UCSD-AML1 (cell line): ENCODE data around the gene DDA1.
A peak's percentile ranks its signal among the peaks of the same experiment; 100 is the strongest.

Experiments used
- DNase-seq: peaks from one replicate; lab custom pipeline; 2025; ENCODE audit not compliant: unreplicated experiment; lab: John Stamatoyannopoulos, UW

Gene DDA1

GRCh38 chr19:17328517-17329365, 19.4 kb downstream of the DDA1 start:
- DNase-seq: no peak

GRCh38 chr19:17329366-17330261, 20.3 kb downstream of the DDA1 start:
- DNase-seq: no peak

- no peak for DNase-seq
These were observed 21.1 kb downstream of the DDA1 start for GRCh38 chr19:17330262-17331044.

- DNase-seq: no peak
These were observed 21.7 kb downstream of the DDA1 start for GRCh38 chr19:17331045-17331558.

- no peak for DNase-seq
These were observed 23.0 kb downstream of the DDA1 start for GRCh38 chr19:17332360-17332676.

GRCh38 chr19:17332677-17333581, 23.6 kb downstream of the DDA1 start:
- peak; percentile 48 for DNase-seq

- peak; percentile 74 for DNase-seq
These were observed 24.4 kb downstream of the DDA1 start for GRCh38 chr19:17333611-17334413.

- DNase-seq: peak; percentile 96
These were observed 25.3 kb downstream of the DDA1 start, which contains the start of gene ANO8 for GRCh38 chr19:17334414-17335409. TSS of gene ANO8 (minus strand) at chr19:17334855. CDS start at chr19:17334670, 185 bp downstream.

- DNase-seq: no peak
These were observed 26.2 kb downstream of the DDA1 start for GRCh38 chr19:17335575-17335974.

- peak; percentile 95 for DNase-seq
These were observed 27.7 kb downstream of the DDA1 start, which contains the start of gene GTPBP3 for GRCh38 chr19:17336872-17337674. TSS of gene GTPBP3 (plus strand) at chr19:17337553. CDS start at chr19:17337612, 59 bp downstream.

- DNase-seq: no peak
These were observed 28.5 kb downstream of the DDA1 start for GRCh38 chr19:17337675-17338432.

- DNase-seq: no peak
These were observed 29.2 kb downstream of the DDA1 start for GRCh38 chr19:17338433-17339078.

GRCh38 chr19:17339088-17339741, 29.9 kb downstream of the DDA1 start:
- no peak for DNase-seq

GRCh38 chr19:17340302-17340870, 31.0 kb downstream of the DDA1 start:
- DNase-seq: peak; percentile 16

- no peak for DNase-seq
These were observed 31.6 kb downstream of the DDA1 start for GRCh38 chr19:17340871-17341357.
